GM19351 (cell line): ENCODE results near the gene CFAP57.

Experiments used
- ATAC-seq: cut with Tn5 transposase; IDR thresholded peaks from one replicate; pipeline ENCODE4 v1.9.1; 2021; ENCODE audit warnings: mild to moderate bottlenecking, moderate library complexity; ENCODE audit not compliant: unreplicated experiment

Gene CFAP57

GRCh38 chr1:43293896-43294760 is 122.0 kb downstream of the CFAP57 start:
- ATAC-seq: no peak

DNA sequence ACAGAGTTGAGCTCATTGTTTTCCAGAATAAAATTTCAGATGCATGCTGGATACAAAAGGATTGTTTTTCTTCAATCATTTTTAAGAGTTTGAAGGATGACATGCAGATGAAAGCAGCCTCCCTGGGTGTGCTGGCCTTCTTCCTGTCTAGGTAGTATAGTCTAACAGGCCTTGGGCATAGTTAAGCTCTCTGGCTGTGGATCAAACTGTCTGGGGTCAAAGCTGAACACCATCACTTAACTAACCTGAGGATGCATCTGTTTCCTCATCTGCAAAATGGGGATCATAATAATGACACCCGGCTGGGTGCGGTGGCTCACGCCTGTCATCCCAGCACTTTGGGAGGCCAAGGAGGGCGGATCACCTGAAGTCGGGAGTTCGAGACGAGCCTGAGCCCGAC is 122.6 kb downstream of the CFAP57 start:
- ATAC-seq: no peak

DNA sequence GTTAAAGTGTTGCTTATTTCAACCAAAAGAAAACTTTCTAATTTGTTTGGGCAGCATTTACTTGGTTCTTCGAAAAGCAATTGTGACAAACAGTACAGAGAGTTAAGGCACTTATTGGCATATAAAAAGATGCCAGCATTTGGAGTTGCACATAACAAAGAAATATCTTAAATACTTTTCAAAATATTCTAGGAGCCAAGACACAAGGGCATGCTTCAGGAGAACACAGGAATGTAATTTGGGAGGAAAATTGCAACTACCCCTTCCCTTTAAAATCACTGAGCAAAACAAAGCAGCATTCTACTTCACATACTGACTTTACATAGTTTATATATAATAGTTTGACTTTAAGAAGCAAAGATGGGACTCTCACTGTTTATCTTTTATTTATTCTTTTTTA is 124.1 kb downstream of the CFAP57 start:
- ATAC-seq: no peak

DNA sequence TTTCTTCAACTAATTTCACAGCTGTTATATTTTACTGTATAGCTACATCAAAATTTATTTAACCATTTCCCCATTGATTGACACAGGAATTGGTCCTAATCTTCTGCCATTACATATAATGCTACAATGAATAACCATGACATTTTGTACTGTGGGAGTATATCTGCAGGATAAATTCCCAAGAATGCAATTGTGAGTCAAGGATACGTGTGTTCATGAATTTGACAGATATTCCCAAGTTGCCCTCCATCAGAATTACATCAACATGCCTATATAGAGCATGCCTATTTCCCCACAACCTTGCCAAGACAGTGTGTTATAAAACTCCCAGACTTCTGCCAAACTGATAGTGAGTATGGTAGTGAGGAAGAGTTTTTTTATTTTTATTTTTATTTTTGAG is 125.9 kb downstream of the CFAP57 start:
- ATAC-seq: no peak

- ATAC-seq: no peak
Observed at GRCh38 chr1:43299101-43299500, 127.0 kb downstream of the CFAP57 start.

DNA sequence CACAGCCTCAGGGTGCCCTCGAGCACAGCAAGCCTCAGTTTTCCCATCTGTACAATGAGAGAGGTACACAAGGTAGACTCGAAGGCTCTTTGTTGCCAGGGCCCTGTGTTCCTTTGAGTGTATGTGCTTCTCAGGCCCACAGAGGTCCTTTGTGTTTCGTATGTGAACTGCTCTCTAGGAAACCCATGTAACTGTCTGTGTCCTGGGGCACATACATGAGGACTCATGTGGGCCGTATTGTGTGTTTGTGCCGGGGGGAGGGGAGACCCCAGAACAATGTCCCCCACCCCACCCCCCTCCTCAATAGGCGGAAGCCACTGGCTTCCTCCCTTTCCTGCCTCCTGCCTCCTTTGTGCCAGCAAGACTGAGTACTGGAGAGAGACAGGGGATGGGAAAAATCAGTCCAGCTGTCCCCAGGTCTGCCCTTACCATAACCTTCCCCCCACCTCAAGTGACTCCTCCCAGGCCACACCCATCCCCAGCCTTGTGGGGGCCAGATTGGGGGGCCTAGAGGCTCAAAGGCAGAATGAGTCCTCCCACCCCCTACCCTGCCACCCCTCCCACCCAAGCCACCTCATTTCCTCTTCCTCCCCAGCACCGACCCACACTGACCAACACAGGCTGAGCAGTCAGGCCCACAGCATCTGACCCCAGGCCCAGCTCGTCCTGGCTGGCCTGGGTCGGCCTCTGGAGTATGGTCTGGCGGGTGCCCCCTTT is 128.4 kb downstream of the CFAP57 start, which contains the start of gene TIE1:
TSS of gene TIE1 (plus strand) at position 605 of the 717 bp plus-strand sequence. CDS start at position 695, 90 bp downstream.
- no peak for ATAC-seq

GRCh38 chr1:43302201-43302600 is 130.1 kb downstream of the CFAP57 start:
- no peak for ATAC-seq

DNA sequence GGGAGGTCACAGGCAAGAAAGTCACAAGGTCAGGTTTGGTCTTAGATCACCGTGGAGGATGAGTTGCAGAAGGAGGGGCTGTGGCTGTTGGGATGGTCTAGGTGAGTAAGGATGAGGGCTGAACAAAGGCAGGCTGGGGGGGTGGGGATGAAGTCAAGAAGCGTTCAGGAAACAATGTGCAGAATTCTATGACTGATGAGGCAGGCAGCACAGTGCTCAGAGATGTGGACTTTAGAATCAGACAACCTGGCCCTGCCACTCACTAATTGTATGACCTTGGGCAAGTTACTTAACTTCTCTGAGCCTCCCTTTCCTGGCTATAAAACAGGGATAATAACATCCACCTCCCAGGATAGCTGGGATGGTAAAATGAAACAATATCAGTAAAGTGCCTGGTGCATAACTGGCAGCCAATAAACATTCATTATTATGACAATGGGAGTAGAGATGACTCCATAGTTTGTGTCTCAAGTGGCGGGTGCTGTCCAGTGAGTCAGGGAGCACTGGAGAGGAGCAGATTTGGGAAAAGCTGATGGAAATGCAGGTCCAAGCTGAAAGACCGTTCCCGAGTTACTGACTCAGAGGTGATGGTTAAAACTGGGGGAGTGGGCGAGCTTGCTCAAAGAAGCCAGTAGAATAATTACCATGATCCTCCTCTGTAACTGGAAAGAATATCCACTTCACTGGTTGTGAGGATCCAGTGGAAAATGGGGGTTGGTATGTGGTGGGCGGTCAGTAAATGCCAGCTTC is 130.8 kb downstream of the CFAP57 start:
- ATAC-seq: no peak

DNA sequence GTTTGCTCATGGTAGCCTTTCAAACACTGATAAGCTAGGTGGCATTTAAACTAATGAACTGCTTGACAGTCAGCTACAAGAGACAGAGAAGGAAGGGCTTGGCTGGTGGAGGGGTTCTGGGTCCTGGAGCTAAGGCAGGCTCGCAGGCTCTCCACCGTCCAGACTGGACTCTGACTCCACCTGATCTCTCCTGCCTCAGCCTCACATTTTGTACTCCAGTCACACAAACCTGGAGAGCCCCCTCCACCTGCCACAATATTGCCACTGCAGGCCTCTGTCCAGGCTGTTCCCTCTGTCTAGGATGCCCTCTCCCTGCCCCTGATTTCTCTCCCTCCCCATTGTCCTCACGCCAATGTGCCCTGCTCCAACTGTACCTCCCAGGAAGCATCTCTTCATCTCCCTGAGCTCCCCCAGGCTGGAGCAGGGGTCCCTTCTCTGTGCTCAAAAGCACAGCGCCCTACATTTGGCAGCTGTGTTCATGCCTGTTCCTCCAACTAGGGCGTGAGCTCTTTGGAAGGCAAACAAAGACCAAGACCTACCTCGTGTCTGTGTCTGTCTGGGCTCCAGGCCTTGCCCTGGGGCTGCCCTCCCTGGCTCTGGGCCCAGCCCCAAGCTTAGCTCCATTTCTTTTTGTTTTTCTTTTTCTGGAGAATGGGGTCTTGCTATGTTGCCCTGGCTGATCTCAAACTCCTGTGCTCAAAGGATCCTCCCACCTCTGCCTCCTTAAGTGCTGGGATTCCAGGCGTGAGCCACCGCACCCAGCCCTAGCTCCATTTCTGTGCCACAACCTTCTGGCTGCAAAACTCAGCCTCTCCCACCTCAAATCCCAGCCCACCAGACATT is 131.6 kb downstream of the CFAP57 start:
- no peak for ATAC-seq
